MV-4-11 (cell line): Measurements from ENCODE around the gene PFAS.
"Not testable (repeated sequence)": the region's sequence is repeated elsewhere in the genome, so short reads cannot be mapped to it uniquely, and the experiment has no call there.

Experiments
- DNase-seq: peaks from one replicate; lab custom pipeline; 2025; lab: John Stamatoyannopoulos, UW

The PFAS gene

GRCh38 chr17:8227238-8227581 is 21.9 kb upstream of the PFAS start:
- no peak for DNase-seq

GRCh38 chr17:8231701-8232100 is 17.4 kb upstream of the PFAS start:
- DNase-seq = no peak

- no peak for DNase-seq
Observed at GRCh38 chr17:8234361-8235270, 14.5 kb upstream of the PFAS start.

GRCh38 chr17:8235676-8236075 is 13.4 kb upstream of the PFAS start:
- no peak for DNase-seq

- no peak for DNase-seq
Observed at GRCh38 chr17:8237175-8237574, 11.9 kb upstream of the PFAS start.

GRCh38 chr17:8237886-8238285 is 11.2 kb upstream of the PFAS start:
- no peak for DNase-seq

GRCh38 chr17:8243827-8244226 is 5.3 kb upstream of the PFAS start:
- no peak for DNase-seq

GRCh38 chr17:8244768-8245167 is 4.3 kb upstream of the PFAS start:
- no peak for DNase-seq

GRCh38 chr17:8249621-8250500 is 772 bp downstream of the PFAS start:
- no peak for DNase-seq

GRCh38 chr17:8251411-8251810 is 2.3 kb downstream of the PFAS start:
- not testable (repeated sequence) for DNase-seq

GRCh38 chr17:8253801-8254200 is 4.7 kb downstream of the PFAS start:
- DNase-seq = no peak

GRCh38 chr17:8254881-8255280 is 5.8 kb downstream of the PFAS start:
- DNase-seq = no peak

GRCh38 chr17:8255499-8255898 is 6.4 kb downstream of the PFAS start:
- DNase-seq = no peak

GRCh38 chr17:8256291-8256690 is 7.2 kb downstream of the PFAS start:
- DNase-seq = no peak

- DNase-seq = no peak
Observed at GRCh38 chr17:8256691-8257090, 7.6 kb downstream of the PFAS start.

- DNase-seq = no peak
Observed at GRCh38 chr17:8257801-8258200, 8.7 kb downstream of the PFAS start.

GRCh38 chr17:8264320-8264719 is 15.2 kb downstream of the PFAS start:
- no peak for DNase-seq

GRCh38 chr17:8264836-8265542 is 15.9 kb downstream of the PFAS start:
- no peak for DNase-seq

GRCh38 chr17:8266648-8267479 is 17.8 kb downstream of the PFAS start:
- no peak for DNase-seq

GRCh38 chr17:8267480-8268147 is 18.5 kb downstream of the PFAS start:
- DNase-seq = no peak
